ENCODE data around the gene KRT15. TPM values are rescaled to one million over a fixed set of nuclear protein-coding genes. Genes with fewer than 3 reads are reported as not detected.
A peak's percentile ranks its signal among the peaks of the same experiment; 100 is the strongest.

The KRT15 gene
- total RNA-seq, 1 donor from 2014 or later = not detected

- no peak for DNase-seq
- no peaks in the 10 kb centered on the region for H3K36me3 ChIP-seq
- H3K27me3 ChIP-seq (ENCODE audit: low read depth) = peaks cover 60% of the 10 kb centered on the region
- intact Hi-C loops (cut with micrococcal nuclease) = no loop called here
- no peaks in the 10 kb centered on the region for H3K4me1 ChIP-seq
- TF ChIP-seq CTCF (IDR thresholded peaks at IDR 0.05; ENCODE audit: borderline replicate concordance) = no peak
- no peaks in the 10 kb centered on the region for H3K9me3 ChIP-seq (replicated peaks)
- no peak overlapping the region for H3K4me3 ChIP-seq
- H3K27ac ChIP-seq (replicated peaks) = no peak overlapping the region
These were observed 27.2 kb downstream of the KRT15 start for GRCh38 chr17:41491476-41491875.

- intact Hi-C loops (cut with micrococcal nuclease) = no loop called here
- H3K27ac ChIP-seq (replicated peaks) = no peak overlapping the region
- no peak for TF ChIP-seq CTCF (IDR thresholded peaks at IDR 0.05; ENCODE audit: borderline replicate concordance)
These were observed 28.4 kb downstream of the KRT15 start for GRCh38 chr17:41490000-41490990.

GRCh38 chr17:41489531-41489930 is 29.2 kb downstream of the KRT15 start, which contains the start of gene KRT36:
KRT36 (minus strand) TSS chr17:41489910; CDS start chr17:41489864, 46 bp downstream.
- no peak for DNase-seq
- H3K4me1 ChIP-seq = no peaks in the 10 kb centered on the region
- no peak within 1 kb of the TSS for H3K4me3 ChIP-seq
- H3K27ac ChIP-seq (replicated peaks) = no peak within 1 kb of the TSS
- intact Hi-C loops (cut with micrococcal nuclease) = no loop called here
- no peak for TF ChIP-seq CTCF (IDR thresholded peaks at IDR 0.05; ENCODE audit: borderline replicate concordance)
- peaks cover 78% of the 10 kb centered on the region for H3K27me3 ChIP-seq (ENCODE audit: low read depth)
- no peaks in the 10 kb centered on the region for H3K9me3 ChIP-seq (replicated peaks)
- no peaks in the 10 kb centered on the region for H3K36me3 ChIP-seq

More at GRCh38 chr17:41490000-41490990, 28.4 kb downstream of the KRT15 start:
- DNase-seq = no peak
- Histone ChIP-seq H3K36me3 (no peaks in the 10 kb centered on the region), H3K27me3 (ENCODE audit: low read depth) (peaks cover 72% of the 10 kb centered on the region), H3K4me1 (no peaks in the 10 kb centered on the region), H3K9me3 (replicated peaks) (no peaks in the 10 kb centered on the region), H3K4me3 (no peak overlapping the region)

GRCh38 chr17:41486809-41487530 is 31.7 kb downstream of the KRT15 start:
- Histone ChIP-seq H3K9me3 (replicated peaks) (no peaks in the 10 kb centered on the region), H3K27me3 (ENCODE audit: low read depth) (peaks cover 90% of the 10 kb centered on the region), H3K27ac (replicated peaks) (no peak overlapping the region), H3K36me3 (no peaks in the 10 kb centered on the region), H3K4me3 (no peak overlapping the region), H3K4me1 (no peaks in the 10 kb centered on the region)
- DNase-seq = no peak
- peak; percentile 37 for TF ChIP-seq CTCF (IDR thresholded peaks at IDR 0.05; ENCODE audit: borderline replicate concordance)
- intact Hi-C loops (cut with micrococcal nuclease) = no loop called here

- no peak for TF ChIP-seq CTCF (IDR thresholded peaks at IDR 0.05; ENCODE audit: borderline replicate concordance)
- no peaks in the 10 kb centered on the region for H3K36me3 ChIP-seq
- DNase-seq = no peak
- H3K27me3 ChIP-seq (ENCODE audit: low read depth) = peaks cover 88% of the 10 kb centered on the region
- no peak overlapping the region for H3K4me3 ChIP-seq
- no peak overlapping the region for H3K27ac ChIP-seq (replicated peaks)
- no peaks in the 10 kb centered on the region for H3K4me1 ChIP-seq
- intact Hi-C loops (cut with micrococcal nuclease) = no loop called here
- no peaks in the 10 kb centered on the region for H3K9me3 ChIP-seq (replicated peaks)
These were observed 32.4 kb downstream of the KRT15 start for GRCh38 chr17:41486316-41486715.

All from left ventricle myocardium inferior (tissue), 1 donor.